ENCODE measurements around the gene TAPT1. TPM values are rescaled to one million over a fixed set of nuclear protein-coding genes. Genes with fewer than 3 reads are reported as not detected.

Gene TAPT1
- total and polyA plus RNA-seq, 2 donors (not counting 3 experiments of a cell fraction or from before 2014, with no cell fraction given) = 6.9 to 17.5 TPM

GRCh38 chr4:16116019-16116418 lies 110.3 kb downstream of the TAPT1 start:
- no peaks in the 10 kb centered on the region for H3K36me3 ChIP-seq (ENCODE audit: control insufficient read depth in 2 of 2, extremely low read depth in 1 of 2, insufficient read depth in 2 of 2, low read length in 2 of 2)
- H3K9me3 ChIP-seq (replicated peaks; ENCODE audit: control insufficient read depth, insufficient read depth, low read length) = no peaks in the 10 kb centered on the region
- CTCF ChIA-PET = interaction anchor here (0.8 to 1.0 kb wide), 2 partner anchors 13 to 83 kb away, joined by 3 read pairs; no protein-coding TSS in a partner anchor
- no peaks in the 10 kb centered on the region for H3K79me2 ChIP-seq (ENCODE audit: control insufficient read depth, insufficient read depth, low read length)
- H3K4me2 ChIP-seq (ENCODE audit: insufficient read depth, low read length) = no peak overlapping the region
- no peak for TF ChIP-seq POLR2AphosphoS5 (IDR thresholded peaks at IDR 0.05; ENCODE audit: insufficient read depth, low read depth, low read length)
- TF ChIP-seq MAX (IDR thresholded peaks at IDR 0.05; ENCODE audit: insufficient read depth, insufficient read length) = no peak
- no peak for TF ChIP-seq EZH2 (IDR thresholded peaks at IDR 0.05; ENCODE audit: borderline replicate concordance, low read depth, low read length, severe bottlenecking)
- no peak for TF ChIP-seq POLR2A (IDR thresholded peaks at IDR 0.05; ENCODE audit: low read depth, low read length)
- no peak for TF ChIP-seq MYC (IDR thresholded peaks at IDR 0.05; ENCODE audit: low read depth, low read length)
- TF ChIP-seq CTCF (IDR thresholded peaks at IDR 0.05; ENCODE audit: extremely low read depth in 1 of 2, insufficient read depth in 1 of 2, low read depth in 1 of 2, low read length in 2 of 2) = no peak
- H3K9ac ChIP-seq (replicated peaks; ENCODE audit: extremely low read depth, insufficient read depth, low read length) = no peak overlapping the region
- BruUV-seq (replicated peaks) = no TSS peak
- no peaks in the 10 kb centered on the region for H3K4me1 ChIP-seq (ENCODE audit: control insufficient read depth, extremely low read depth, insufficient read depth, low read length)
- no peaks in the 10 kb centered on the region for H4K20me1 ChIP-seq (replicated peaks; ENCODE audit: control insufficient read depth, extremely low read depth, insufficient read depth, low read length)
- FAIRE-seq (no peak), DNase-seq (ENCODE audit: low read depth, low spot score) (no peak)
- no peak overlapping the region for H2AFZ ChIP-seq (ENCODE audit: low read depth, low read length)
- no peak overlapping the region for H3K27ac ChIP-seq (ENCODE audit: insufficient read depth, low read depth, low read length)
- H3K4me3 ChIP-seq (replicated peaks in 1 of 3; ENCODE audit: insufficient read depth in 1 of 3, low read depth in 1 of 3, low read length in 3 of 3) = no peak overlapping the region
- dilution Hi-C loops (cut with MboI; ENCODE audit: extremely low pct_ligation_motif_present, low sequenced_read_pairs) (no loop called here), intact Hi-C loops (cut with micrococcal nuclease) (no loop called here)
- H3K27me3 ChIP-seq (ENCODE audit: control insufficient read depth in 2 of 2, insufficient read depth in 2 of 2, low read length in 2 of 2) = peaks cover 0 to 3% of the 10 kb centered on the region in 2 experiments
- POLR2A ChIA-PET = no interaction called here
- no peaks in the 10 kb centered on the region for H3K9me1 ChIP-seq (replicated peaks; ENCODE audit: control insufficient read depth, extremely low read depth, insufficient read depth, low read length)

- dilution Hi-C loops (cut with MboI; ENCODE audit: extremely low pct_ligation_motif_present, low sequenced_read_pairs) (no loop called here), intact Hi-C loops (cut with micrococcal nuclease) (no loop called here)
- Histone ChIP-seq H3K9me3 (replicated peaks; ENCODE audit: control insufficient read depth, insufficient read depth, low read length) (no peaks in the 10 kb centered on the region), H3K4me1 (ENCODE audit: control insufficient read depth, extremely low read depth, insufficient read depth, low read length) (no peaks in the 10 kb centered on the region), H3K79me2 (ENCODE audit: control insufficient read depth, insufficient read depth, low read length) (no peaks in the 10 kb centered on the region), H3K4me3 (replicated peaks in 1 of 3; ENCODE audit: insufficient read depth in 1 of 3, low read depth in 1 of 3, low read length in 3 of 3) (no peak overlapping the region), H3K36me3 (ENCODE audit: control insufficient read depth in 2 of 2, extremely low read depth in 1 of 2, insufficient read depth in 2 of 2, low read length in 2 of 2) (no peaks in the 10 kb centered on the region), H3K27me3 (ENCODE audit: control insufficient read depth in 2 of 2, insufficient read depth in 2 of 2, low read length in 2 of 2) (peaks cover 0 to 2% of the 10 kb centered on the region in 2 experiments), H3K9me1 (replicated peaks; ENCODE audit: control insufficient read depth, extremely low read depth, insufficient read depth, low read length) (no peaks in the 10 kb centered on the region), H3K9ac (replicated peaks; ENCODE audit: extremely low read depth, insufficient read depth, low read length) (no peak overlapping the region), H3K27ac (ENCODE audit: insufficient read depth, low read depth, low read length) (no peak overlapping the region), H4K20me1 (replicated peaks; ENCODE audit: control insufficient read depth, extremely low read depth, insufficient read depth, low read length) (no peaks in the 10 kb centered on the region), H3K4me2 (ENCODE audit: insufficient read depth, low read length) (no peak overlapping the region), H2AFZ (ENCODE audit: low read depth, low read length) (no peak overlapping the region)
- FAIRE-seq = no peak
- no TSS peak for BruUV-seq (replicated peaks)
- TF ChIP-seq GATA2 (IDR thresholded peaks at IDR 0.05; ENCODE audit: insufficient read depth, insufficient read length, low read depth, low read length) = no peak
- TF ChIP-seq MAX (IDR thresholded peaks at IDR 0.05; ENCODE audit: insufficient read depth, insufficient read length) = no peak
- TF ChIP-seq FOS (IDR thresholded peaks at IDR 0.05; ENCODE audit: borderline replicate concordance, insufficient read depth, low read length) = no peak
- TF ChIP-seq EZH2 (IDR thresholded peaks at IDR 0.05; ENCODE audit: borderline replicate concordance, low read depth, low read length, severe bottlenecking) = no peak
- TF ChIP-seq JUN (IDR thresholded peaks at IDR 0.05; ENCODE audit: borderline replicate concordance, insufficient read depth, insufficient read length, low read depth) = no peak
- TF ChIP-seq POLR2A (IDR thresholded peaks at IDR 0.05; ENCODE audit: low read depth, low read length) = no peak
- TF ChIP-seq POLR2AphosphoS5 (IDR thresholded peaks at IDR 0.05; ENCODE audit: insufficient read depth, low read depth, low read length) = no peak
- no peak for TF ChIP-seq MYC (IDR thresholded peaks at IDR 0.05; ENCODE audit: low read depth, low read length)
- TF ChIP-seq CTCF (IDR thresholded peaks at IDR 0.05; ENCODE audit: extremely low read depth in 1 of 2, insufficient read depth in 1 of 2, low read depth in 1 of 2, low read length in 2 of 2) = no peak
- no peak for DNase-seq (ENCODE audit: low read depth, low spot score)
- ChIA-PET CTCF (no interaction called here), POLR2A (no interaction called here)
Observed at GRCh38 chr4:16114546-16114945, 111.7 kb downstream of the TAPT1 start.
